AG10803 (cell line): Measurements from ENCODE around the gene UNC5B.

ENCODE experiments used
- DNase-seq: peaks from one replicate; pipeline ENCODE4 v3.0.0; 2010; ENCODE audit warnings: low read depth
- H3K4me3 ChIP-seq: 2 replicates; pipeline ENCODE4 v1.5.1; 2011; ENCODE audit warnings: mild to moderate bottlenecking, low read length, control low read depth
- CTCF ChIP-seq: conservative IDR thresholded peaks from 2 replicates; pipeline ENCODE4 v1.5.1; 2011; ENCODE audit warnings: mild to moderate bottlenecking, low read length, control low read depth, inconsistent platforms

Gene UNC5B

GRCh38 chr10:71197955-71198354 lies 14.4 kb upstream of the UNC5B start:
- DNase-seq = no peak
- no peak overlapping the region for H3K4me3 ChIP-seq
- no peak for TF ChIP-seq CTCF

GRCh38 chr10:71201849-71202248 lies 10.5 kb upstream of the UNC5B start:
- no peak for DNase-seq
- no peak for TF ChIP-seq CTCF
- H3K4me3 ChIP-seq = no peak overlapping the region

- DNase-seq = no peak
- H3K4me3 ChIP-seq = no peak overlapping the region
- no peak for TF ChIP-seq CTCF
Measured at GRCh38 chr10:71202314-71202713, 10.1 kb upstream of the UNC5B start.

- DNase-seq = no peak
- no peak for TF ChIP-seq CTCF
Measured at GRCh38 chr10:71203124-71203523, 9.2 kb upstream of the UNC5B start.

GRCh38 chr10:71203716-71204115 lies 8.7 kb upstream of the UNC5B start:
- TF ChIP-seq CTCF = no peak
- no peak for DNase-seq
- H3K4me3 ChIP-seq = no peak overlapping the region

More at GRCh38 chr10:71203124-71203523, 9.2 kb upstream of the UNC5B start:
- H3K4me3 ChIP-seq = no peak overlapping the region

DNA sequence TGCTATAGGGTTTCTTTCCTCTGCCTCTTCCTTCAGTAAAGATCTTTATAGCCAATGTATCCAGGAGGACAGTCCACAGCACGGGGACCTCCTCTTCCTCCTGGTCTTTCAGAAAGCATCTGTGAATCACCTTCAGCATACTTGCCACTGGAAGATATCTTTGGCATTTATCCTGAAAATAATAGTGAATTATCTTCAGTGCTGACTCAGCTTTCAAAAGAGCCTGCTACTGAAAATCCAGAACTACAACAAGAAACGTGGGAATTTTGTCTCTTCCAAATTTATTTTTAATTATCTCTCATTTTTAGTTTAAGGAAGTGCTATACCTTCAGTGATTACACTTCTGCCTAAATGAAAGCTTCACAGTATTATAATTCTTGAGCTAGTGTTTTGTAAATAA lies 7.6 kb upstream of the UNC5B start:
- no peak overlapping the region for H3K4me3 ChIP-seq
- no peak for DNase-seq
- no peak for TF ChIP-seq CTCF

DNA sequence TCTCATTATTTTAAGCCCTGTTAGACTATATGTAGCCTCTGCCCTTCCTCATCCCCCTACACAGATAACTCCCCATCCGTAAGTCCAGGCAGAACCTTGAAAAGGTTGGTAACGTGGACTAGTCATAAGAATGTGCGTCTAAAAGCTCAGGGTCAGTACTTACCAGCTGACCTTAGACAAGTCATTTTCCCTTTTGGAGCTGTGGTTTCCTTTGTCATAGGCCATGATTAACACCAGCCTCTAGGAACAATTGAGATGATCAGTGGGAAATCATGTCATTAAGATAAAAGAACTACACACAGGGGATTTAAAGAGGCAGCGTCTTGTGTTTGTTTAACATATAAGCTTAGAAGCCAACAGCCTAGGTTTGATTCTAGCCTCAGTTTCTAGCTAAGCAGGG lies 6.9 kb upstream of the UNC5B start:
- no peak overlapping the region for H3K4me3 ChIP-seq
- no peak for TF ChIP-seq CTCF
- peak; percentile 25 for DNase-seq
